Measurements from ENCODE around the gene DNM1L. TPM values are rescaled to one million over a fixed set of nuclear protein-coding genes. Genes with fewer than 3 reads are reported as not detected.

Gene DNM1L
- total RNA-seq, 1 experiment from 2014 or later, result 79.8 TPM

DNA sequence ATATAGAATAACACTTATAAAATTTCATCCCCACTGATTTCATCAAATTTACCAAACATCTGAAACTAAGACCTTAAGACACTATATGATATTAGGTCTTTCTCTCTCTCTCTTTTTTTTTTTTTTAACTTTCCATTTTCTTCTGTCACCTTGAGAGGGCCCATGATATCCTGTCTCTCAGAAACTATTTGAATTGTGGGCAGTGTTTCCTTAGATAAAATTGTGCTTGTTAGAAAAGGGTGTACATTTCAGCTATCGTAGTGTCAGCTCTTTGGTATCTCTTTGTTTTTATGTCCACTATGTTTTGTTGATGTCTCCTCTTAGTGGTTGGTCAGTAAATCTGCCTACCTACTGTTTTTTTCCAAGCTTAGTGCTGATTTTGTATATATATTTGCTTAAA lies 23.8 kb downstream of the DNM1L start:
- H3K27ac Mint-ChIP-seq, result no peak overlapping the region

More for the DNA sequence above, 23.8 kb downstream of the DNM1L start:
- H3K9me3 ChIP-seq (ENCODE audit: control insufficient read depth, low read depth, low read length), result no peaks in the 10 kb centered on the region
- no peak overlapping the region for H2AK5ac ChIP-seq (ENCODE audit: insufficient read length, low read length)
- Mint-ChIP-seq H3K9me3 (no peaks in the 10 kb centered on the region), H3K27me3 (ENCODE audit: low read depth) (no peaks in the 10 kb centered on the region), H3K4me3 (no peak overlapping the region), H3K36me3 (ENCODE audit: insufficient read depth in 1 of 3, low read depth in 3 of 3) (peaks cover 2 to 16% (median 12%) of the 10 kb centered on the region in 3 experiments; a peak in 6 of 7 replicates), H3K4me1 (peaks cover 4% of the 10 kb centered on the region in 2 experiments; a peak in 3 of 4 replicates)
- no peak overlapping the region for H3K27ac ChIP-seq (ENCODE audit: insufficient read length, low read depth, low read length)
- H2BK120ac ChIP-seq (ENCODE audit: low read depth, low read length, poor library complexity, severe bottlenecking), result no peak overlapping the region
- H3T11ph ChIP-seq (ENCODE audit: low read length), result no peak overlapping the region
- H3K27me3 ChIP-seq (ENCODE audit: insufficient read depth, low read length), result no peaks in the 10 kb centered on the region
- H3K23ac ChIP-seq (ENCODE audit: insufficient read length, low read depth, low read length), result no peak overlapping the region
- H4K8ac ChIP-seq (replicated peaks; ENCODE audit: insufficient read length, low read depth, low read length), result no peak overlapping the region
- H2BK12ac ChIP-seq (ENCODE audit: insufficient read length, low read depth, low read length), result no peak overlapping the region
- H3K4me2 ChIP-seq (ENCODE audit: insufficient read depth, insufficient read length, low read length), result no peak overlapping the region
- no peak overlapping the region for H4K5ac ChIP-seq (ENCODE audit: insufficient read length, low read depth, low read length)
- H3K9ac ChIP-seq (ENCODE audit: extremely low read depth, insufficient read length, low read length), result no peak overlapping the region
- DNase-seq, result no peak
- H2BK20ac ChIP-seq (ENCODE audit: low read depth, low read length, poor library complexity, severe bottlenecking), result no peak overlapping the region
- no peaks in the 10 kb centered on the region for H3K79me1 ChIP-seq (ENCODE audit: insufficient read depth, low read depth, low read length, poor library complexity, severe bottlenecking)
- no peak overlapping the region for H2BK15ac ChIP-seq (ENCODE audit: low read depth, low read length)
- H4K20me1 ChIP-seq (ENCODE audit: control insufficient read depth, insufficient read depth, insufficient read length), result no peaks in the 10 kb centered on the region
- no peak overlapping the region for H3K14ac ChIP-seq (ENCODE audit: insufficient read depth, low read length)
- no peaks in the 10 kb centered on the region for H3K4me1 ChIP-seq (ENCODE audit: insufficient read depth, low read length)
- no peaks in the 10 kb centered on the region; the same call in 1 of the 2 replicates for H3K79me2 ChIP-seq (ENCODE audit: insufficient read depth, low read length)
- H3K4ac ChIP-seq (ENCODE audit: low read depth, low read length), result no peak overlapping the region
- WGBS (ENCODE audit: extremely low coverage, insufficient read length, low lambda C conversion rate), result no CpG with 5 or more reads among the region's 1 CpG
- no peak overlapping the region for H2BK5ac ChIP-seq (ENCODE audit: insufficient read length, low read length)
- H3K23me2 ChIP-seq (ENCODE audit: insufficient read length, low read depth, low read length, poor library complexity, severe bottlenecking), result no peaks in the 10 kb centered on the region
- no peak overlapping the region for H3K18ac ChIP-seq (ENCODE audit: insufficient read length, low read depth, low read length)
- H3K56ac ChIP-seq (ENCODE audit: insufficient read length, low read depth, low read length), result no peak overlapping the region
- H4K91ac ChIP-seq (ENCODE audit: insufficient read length, low read depth, low read length), result no peak overlapping the region
- H2AFZ ChIP-seq (ENCODE audit: low read length), result no peak overlapping the region
- TF ChIP-seq CTCF (conservative IDR thresholded peaks at IDR 0.05), result no peak

Data from H9 (cell line).